ENCODE measurements around the gene KLHL17.
"Not testable (repeated sequence)": the region's sequence is repeated elsewhere in the genome, so short reads cannot be mapped to it uniquely, and the experiment has no call there.

Gene KLHL17

GRCh38 chr1:982765-983436 lies 22.5 kb downstream of the KLHL17 start:
- DNase-seq (ENCODE audit: low spot score), result no peak

GRCh38 chr1:983798-984475 lies 23.6 kb downstream of the KLHL17 start:
- DNase-seq (ENCODE audit: low spot score), result no peak

GRCh38 chr1:984476-984814 lies 24.1 kb downstream of the KLHL17 start:
- DNase-seq (ENCODE audit: low spot score), result no peak

GRCh38 chr1:985126-985525 lies 24.7 kb downstream of the KLHL17 start:
- DNase-seq (ENCODE audit: low spot score), result no peak

- not testable (repeated sequence) for DNase-seq (ENCODE audit: low spot score)
Observed at GRCh38 chr1:988061-988460, 27.7 kb downstream of the KLHL17 start.

- not testable (repeated sequence) for DNase-seq (ENCODE audit: low spot score)
Observed at GRCh38 chr1:991275-991674, 30.9 kb downstream of the KLHL17 start.

GRCh38 chr1:991895-992294 lies 31.5 kb downstream of the KLHL17 start:
- no peak for DNase-seq (ENCODE audit: low spot score)

- no peak for DNase-seq (ENCODE audit: low spot score)
Observed at GRCh38 chr1:992362-992761, 32.0 kb downstream of the KLHL17 start.

- no peak for DNase-seq (ENCODE audit: low spot score)
Observed at GRCh38 chr1:993379-993995, 33.1 kb downstream of the KLHL17 start.

GRCh38 chr1:994546-994945 lies 34.2 kb downstream of the KLHL17 start:
- DNase-seq (ENCODE audit: low spot score), result not testable (repeated sequence)

- no peak for DNase-seq (ENCODE audit: low spot score)
Observed at GRCh38 chr1:995665-996633, 35.6 kb downstream of the KLHL17 start.

GRCh38 chr1:996851-997712 lies 36.7 kb downstream of the KLHL17 start:
- no peak for DNase-seq (ENCODE audit: low spot score)

- DNase-seq (ENCODE audit: low spot score), result no peak
Observed at GRCh38 chr1:997713-997992, 37.3 kb downstream of the KLHL17 start.

- no peak for DNase-seq (ENCODE audit: low spot score)
Observed at GRCh38 chr1:997993-998744, 37.8 kb downstream of the KLHL17 start.

GRCh38 chr1:998745-998994 lies 38.3 kb downstream of the KLHL17 start:
- no peak for DNase-seq (ENCODE audit: low spot score)

- no peak for DNase-seq (ENCODE audit: low spot score)
Observed at GRCh38 chr1:998995-999724, 38.8 kb downstream of the KLHL17 start.

GRCh38 chr1:999725-1000356 lies 39.5 kb downstream of the KLHL17 start, which contains the start of gene HES4:
Gene HES4, minus strand, starts transcription at chr1:1000097. Its CDS starts 124 bp downstream, at chr1:999973.
- peak; percentile 71 for DNase-seq (ENCODE audit: low spot score)

- DNase-seq (ENCODE audit: low spot score), result peak; percentile 65
Observed at GRCh38 chr1:1000357-1001056, 40.1 kb downstream of the KLHL17 start.

Measured in cerebellar cortex (tissue), 1 donor.